ENCODE measurements around the gene NINJ2.
"Not testable (repeated sequence)": the region's sequence is repeated elsewhere in the genome, so short reads cannot be mapped to it uniquely, and the experiment has no call there.

Gene NINJ2, protein sequence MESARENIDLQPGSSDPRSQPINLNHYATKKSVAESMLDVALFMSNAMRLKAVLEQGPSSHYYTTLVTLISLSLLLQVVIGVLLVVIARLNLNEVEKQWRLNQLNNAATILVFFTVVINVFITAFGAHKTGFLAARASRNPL

DNA sequence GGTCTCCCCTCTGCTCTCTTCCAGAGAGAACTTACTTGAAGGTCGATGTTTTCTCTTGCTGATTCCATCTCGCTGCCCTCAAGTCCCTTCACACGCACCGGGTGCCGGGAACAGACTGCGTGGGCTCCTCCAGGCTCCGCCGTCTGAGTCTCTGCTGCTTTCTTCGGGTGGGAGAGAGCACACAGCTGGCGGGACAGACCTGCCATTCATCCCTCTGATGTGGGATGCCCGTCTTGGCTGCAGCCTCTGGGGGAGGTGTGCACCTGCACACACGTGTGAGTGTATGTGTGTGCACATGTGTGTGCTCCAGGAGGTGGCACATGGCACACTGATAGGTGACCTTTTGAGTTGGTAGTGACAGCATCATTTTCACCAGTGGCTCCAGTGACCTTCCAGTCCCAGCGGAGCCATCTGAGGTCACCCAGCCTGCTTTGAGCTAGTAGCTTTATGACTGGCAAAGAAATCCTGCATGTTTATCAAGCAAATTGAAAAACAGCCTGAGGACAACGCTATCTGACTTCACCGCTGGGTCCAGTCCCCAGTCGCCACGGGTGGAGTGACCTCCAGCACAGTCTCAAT is at the start of gene NINJ2:
Gene NINJ2, minus strand, starts transcription at position 153 of the 579 bp plus-strand sequence. Its CDS starts 85 bp downstream, at position 68.
- DNase-seq (ENCODE audit: low spot score), result no peak

DNA sequence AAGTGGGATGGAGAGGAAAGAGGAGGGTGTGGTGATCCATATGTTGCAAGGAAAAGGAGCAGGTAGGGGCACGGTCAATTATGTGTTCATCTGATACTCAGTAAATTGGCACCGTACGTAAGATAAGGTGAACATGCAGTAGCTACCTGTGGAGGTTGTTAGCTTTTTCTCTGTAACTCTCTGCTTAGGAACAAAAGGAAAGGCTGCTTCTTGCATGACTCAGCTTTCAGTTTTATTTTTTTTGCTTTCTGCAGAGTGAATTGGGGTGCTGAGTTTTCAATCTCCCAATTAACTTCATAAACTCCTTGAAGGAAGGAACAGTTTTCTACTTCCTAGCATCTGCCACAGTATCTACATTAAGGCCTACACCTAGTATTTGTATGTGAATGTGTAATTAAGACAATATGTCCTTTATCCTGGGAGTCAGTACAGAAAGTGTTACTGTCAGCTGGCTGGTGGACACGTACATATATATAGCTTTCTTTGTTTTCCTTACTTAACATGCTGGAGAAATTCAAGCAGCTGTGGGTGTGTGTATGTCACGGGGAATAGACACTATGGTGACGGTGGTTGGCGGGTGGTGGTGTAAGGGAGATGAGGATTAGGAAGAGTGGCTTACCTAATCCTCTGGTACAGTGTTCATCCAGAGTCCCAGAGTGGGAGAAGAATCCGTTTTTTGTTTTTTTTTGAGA is 49.1 kb upstream of the NINJ2 start:
- DNase-seq (ENCODE audit: low spot score), result no peak

DNA sequence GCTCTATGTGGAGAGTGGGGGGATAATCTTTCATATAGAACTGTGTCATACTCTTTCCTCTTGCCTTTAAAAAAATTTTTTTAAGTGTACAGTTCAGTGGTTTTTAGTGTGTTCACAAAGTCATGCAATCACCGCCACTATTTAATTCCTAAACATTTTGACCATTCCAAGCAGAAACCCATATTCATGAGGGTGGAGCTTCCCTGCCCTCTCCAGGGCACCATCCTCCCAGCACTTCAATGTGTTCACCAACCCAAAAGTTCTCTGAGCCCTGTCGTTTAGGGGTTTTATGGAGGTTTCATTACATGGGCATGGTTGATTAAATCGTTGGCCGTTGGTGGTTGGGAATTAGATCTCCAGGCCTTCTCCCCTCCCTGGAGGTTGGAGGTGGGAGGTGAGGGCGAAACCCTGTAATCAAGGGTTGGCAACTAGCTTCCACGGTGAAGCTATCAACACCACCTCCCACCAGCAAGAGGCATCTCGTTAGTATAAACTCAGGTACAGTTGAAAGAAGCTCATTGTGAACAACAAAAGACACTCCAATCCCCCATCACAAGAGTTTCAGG is 46.3 kb upstream of the NINJ2 start:
- DNase-seq (ENCODE audit: low spot score), result no peak

DNA sequence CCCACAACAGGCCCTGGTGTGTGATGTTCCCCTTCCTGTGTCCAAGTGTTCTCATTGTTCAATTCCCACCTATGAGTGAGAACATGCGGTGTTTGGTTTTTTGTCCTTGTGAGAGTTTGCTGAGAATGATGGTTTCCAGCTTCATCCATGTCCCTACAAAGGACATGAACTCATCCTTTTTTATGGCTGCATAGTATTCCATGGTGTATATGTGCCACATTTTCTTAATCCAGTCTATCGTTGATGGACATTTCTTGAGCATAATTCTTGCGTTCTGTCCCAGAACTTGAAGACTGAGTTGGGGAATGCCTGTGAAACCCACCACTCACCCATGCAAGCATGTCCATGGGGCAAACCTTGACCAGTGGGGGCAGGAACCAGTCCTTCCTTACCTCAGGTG is 44.8 kb upstream of the NINJ2 start:
- not testable (repeated sequence) for DNase-seq (ENCODE audit: low spot score)

DNA sequence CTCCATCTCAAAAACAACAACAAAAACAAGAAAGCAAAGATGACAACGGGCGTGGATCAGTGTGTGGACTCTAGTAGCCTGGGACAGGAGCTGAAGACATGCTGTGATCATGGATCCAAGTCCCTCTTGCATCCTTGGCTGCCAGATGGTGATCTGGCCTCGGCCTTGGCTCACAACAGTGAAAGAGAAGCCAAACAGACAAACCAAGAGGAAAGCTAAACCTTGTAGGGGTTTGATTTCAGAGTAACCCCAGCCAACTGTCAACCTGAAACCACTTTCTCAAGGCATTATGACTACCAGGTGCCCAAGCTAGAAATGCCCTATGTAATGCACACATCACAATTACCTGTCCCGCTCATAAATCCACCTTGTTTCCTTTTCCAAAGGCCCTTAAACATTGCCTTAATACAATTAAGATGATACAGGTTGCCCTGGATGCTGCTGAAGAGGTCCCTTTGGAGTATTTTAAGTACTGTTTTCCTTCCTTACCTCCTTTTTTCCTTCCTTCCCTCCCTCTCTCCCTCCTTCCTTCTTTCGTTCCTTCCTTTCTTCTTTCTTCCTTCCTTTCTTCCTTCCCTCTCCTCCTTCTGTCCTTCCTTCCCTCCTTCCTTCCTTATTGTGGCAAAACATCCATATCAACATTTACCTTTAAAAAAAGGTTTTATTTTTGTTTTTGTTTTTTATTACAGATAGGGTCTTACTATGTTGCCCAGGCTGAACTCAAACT is 41.4 kb upstream of the NINJ2 start:
- no peak for DNase-seq (ENCODE audit: low spot score)

DNA sequence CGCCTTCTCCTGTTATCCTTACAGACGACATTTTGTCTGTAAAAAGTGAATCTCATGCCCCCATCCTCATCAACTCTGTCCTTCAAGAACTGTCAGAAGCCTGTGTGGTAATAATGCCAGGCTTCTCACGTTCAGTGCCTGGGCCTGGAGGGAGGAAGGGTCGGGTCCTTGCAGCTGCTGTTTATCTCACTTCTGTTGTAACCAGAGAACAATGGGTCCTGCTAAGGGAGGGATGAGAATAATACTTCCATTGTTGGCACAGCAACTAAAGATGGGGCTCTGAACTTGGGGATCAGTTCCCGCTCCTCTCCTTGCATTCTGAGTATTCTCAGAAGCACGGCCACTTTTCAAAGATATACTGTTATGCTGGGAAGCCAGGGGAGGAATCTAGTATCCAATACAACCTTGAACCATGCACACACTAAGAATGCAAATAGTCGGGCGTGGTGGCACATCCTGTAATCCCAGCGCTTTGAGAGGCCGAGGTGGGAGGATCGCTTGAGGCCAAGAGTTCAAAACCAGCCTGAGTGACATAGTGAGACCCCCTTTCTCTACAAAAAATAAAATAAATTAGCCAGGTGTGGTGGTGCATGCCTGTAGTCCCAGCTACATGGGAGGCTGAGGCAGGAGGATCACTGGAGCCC is 38.8 kb upstream of the NINJ2 start:
- no peak for DNase-seq (ENCODE audit: low spot score)

DNA sequence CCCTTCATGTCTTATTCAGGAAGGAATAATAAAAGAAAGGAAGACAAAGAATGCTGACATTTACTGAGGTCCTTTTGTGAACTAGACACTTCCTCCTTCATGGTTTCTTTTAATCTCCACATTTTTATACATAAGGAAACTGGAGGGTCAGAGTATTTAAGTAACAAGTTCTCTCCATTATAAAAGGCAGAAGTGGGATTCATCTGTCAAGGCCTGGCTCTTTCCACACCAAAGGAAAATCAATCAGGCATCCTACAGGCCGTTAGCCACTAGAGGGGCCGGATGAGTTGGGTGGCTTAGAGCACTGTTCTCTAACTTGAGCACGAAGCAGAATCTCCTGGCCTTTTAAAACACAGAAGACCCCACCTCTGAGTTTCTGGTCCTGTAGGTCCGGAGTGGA is 36.8 kb upstream of the NINJ2 start:
- no peak for DNase-seq (ENCODE audit: low spot score)

DNA sequence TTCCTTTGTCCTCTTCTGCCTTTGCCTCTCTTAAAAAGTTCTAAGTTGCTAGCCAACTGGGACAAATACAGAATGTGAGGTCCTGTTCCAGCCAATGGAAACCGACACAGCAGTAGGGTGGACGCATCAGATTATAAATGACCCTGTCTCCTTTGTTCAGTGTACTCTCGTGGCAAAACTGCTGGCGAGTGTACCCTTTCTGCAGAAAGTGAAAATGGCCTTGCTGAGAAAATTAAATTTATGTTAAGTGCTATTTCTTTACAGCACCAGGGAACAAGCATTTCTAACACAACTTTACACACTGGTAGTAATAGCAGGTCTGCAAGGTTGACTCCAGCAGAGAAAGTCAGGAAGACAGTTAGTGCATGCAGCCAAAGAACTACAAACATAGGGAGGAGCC is 35.0 kb upstream of the NINJ2 start:
- not testable (repeated sequence) for DNase-seq (ENCODE audit: low spot score)

DNA sequence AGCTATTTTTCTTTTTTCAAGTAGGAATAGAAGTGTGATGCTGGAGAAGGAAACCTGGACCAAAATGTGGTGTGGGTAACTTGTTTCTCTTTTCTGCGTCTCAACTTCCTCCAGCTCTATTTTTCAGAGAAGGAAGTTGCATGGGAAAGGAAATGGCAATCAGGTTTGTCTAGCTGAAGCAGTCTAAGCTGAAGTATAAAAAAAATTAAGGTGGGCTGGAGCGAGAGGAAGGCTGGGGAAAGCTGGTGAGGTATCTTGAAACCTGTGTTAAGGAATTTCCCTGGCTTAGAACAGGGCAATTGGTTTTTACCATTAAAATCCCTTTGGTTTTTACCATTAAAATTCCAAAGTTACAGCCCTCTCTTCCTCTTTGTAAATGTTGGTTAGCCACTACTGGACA is 34.2 kb upstream of the NINJ2 start:
- DNase-seq (ENCODE audit: low spot score), result no peak

DNA sequence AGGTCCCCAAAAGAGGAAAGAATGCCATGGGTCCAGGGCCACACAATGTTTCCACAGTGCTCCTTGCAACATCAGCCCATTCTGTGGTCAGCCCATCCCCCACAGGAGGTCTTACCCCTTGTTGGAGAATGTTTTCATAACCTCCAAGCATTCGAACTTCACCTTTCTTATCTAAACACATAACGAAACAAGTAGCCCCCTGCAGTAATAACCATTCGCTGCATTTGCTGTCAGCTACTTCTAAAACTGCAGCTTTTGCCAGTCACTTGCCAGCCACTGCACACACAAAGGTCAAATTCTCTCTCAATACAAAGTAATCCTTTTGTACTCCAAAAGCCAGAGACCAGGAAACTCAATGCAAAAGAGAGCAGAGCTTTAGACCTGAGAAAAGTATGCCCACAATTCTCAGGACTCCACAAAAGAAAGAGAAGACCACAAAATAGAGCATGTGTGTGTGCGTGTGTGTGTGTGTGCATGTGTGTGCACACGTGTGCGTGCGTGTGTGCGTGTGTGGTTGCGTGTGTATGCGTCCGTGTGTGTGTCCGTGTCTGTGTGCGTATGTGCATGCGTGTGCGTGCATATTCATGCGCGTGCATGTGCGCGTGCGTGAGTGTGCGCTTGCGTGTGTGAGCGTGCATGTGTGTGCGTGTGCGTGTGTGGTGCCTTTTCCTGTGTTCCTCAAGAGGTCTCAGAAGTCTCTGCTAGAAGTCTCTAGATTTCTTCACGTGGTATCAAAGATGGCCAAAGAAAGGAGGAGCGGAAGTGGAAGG is 31.7 kb upstream of the NINJ2 start:
- DNase-seq (ENCODE audit: low spot score), result no peak

DNA sequence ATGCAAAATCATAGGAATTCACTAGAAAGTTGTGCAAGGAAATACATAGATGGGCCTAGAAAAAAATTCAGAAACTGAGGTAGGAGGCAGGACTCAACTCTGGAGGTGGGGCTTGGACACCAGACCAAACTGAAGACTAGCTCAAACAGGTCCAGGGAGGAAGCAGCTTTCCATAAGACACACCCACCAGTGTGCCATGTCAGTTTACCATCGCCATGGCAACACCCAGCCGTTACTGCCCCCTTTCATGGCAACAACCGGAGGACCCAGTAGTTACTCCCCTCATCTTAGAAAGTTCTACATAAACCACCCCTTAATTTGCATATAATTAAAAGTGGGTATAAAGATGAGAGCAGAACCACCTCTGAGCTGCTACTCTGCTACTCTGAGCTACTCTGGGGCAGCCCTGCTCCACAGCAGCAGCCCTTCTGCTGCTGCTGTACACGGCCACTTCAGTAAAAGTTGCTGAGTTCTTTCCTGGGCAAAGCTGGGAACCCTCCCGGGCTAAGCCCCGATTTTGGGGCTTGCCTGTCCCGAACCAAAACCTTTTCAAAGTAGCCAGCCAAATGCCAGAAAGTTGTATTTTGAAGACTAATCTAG is 30.8 kb upstream of the NINJ2 start:
- DNase-seq (ENCODE audit: low spot score), result no peak

DNA sequence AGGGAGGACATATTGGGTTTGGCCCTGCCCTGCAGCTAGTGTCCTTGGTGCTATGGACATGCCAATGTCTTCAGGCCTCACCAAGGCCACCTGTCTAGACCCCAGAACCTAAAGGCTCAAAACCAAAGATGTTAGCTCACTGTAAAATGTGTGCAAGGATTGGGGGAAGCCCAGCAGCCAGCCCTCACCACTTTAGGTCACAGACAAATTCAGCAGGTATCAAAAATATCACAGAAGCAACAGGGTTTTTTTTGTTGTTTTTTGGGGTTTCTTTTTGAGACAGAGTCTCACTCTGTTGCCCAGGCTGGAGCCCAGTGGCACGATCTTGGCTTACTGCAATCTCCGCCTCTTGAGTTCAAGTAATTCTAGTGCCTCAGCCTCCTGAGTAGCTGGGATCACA is 29.0 kb upstream of the NINJ2 start:
- no peak for DNase-seq (ENCODE audit: low spot score)

DNA sequence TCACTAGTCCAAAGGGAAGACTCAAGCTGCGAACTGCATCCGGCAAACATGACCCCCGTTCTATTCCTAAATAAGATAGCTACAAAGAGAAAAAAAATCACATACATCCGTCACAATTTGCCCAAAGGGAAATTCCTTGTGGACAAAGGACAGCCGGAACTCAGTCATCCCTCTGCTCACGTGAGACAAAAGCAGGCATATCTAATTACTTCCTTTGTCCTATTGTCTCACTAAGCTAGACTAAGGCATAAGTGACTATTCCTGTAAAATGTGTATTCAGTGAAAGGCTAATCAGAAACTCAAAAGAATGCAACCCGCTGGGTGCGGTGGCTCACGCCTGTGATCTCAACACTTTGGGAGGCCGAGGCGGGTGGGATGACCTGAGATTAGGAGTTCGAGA is 27.2 kb upstream of the NINJ2 start:
- DNase-seq (ENCODE audit: low spot score), result no peak

DNA sequence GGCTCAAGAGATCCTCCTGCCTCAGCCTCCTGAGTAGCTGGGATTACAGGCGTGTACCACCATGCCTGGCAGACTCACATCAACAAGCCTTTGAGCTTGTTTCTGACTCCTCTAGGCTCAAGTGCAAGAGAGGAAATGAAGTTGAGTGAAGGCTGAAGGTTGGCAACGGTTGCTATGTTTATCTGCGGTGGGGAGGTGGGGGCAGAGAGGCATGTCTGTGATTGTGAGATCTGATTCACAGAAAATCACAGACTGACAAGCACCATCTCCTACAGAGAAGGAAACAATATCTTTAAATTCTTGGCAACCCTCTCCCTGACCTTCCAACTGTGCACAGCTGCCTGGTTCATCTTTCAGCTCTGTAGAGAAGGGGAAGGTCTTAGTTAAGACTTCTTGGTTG is 22.1 kb upstream of the NINJ2 start:
- DNase-seq (ENCODE audit: low spot score), result no peak

DNA sequence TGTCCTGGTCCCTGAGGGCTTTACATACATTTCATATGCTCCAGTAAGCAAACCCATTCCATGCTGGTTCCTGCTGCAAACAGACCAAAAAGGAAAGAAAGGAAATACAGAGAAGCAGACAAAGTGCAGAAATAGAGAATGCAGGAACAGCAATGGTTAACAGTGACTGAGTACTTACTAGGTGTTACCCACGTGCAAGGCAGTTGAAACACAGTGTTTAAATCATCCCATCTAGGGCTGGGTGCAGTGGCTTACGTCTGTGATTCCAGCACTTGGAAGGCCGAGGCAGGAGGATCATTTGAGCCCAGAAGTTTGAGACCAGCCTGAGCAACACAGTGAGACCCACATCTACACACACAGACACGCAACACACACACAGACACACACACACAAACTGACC is 21.2 kb upstream of the NINJ2 start:
- no peak for DNase-seq (ENCODE audit: low spot score)

DNA sequence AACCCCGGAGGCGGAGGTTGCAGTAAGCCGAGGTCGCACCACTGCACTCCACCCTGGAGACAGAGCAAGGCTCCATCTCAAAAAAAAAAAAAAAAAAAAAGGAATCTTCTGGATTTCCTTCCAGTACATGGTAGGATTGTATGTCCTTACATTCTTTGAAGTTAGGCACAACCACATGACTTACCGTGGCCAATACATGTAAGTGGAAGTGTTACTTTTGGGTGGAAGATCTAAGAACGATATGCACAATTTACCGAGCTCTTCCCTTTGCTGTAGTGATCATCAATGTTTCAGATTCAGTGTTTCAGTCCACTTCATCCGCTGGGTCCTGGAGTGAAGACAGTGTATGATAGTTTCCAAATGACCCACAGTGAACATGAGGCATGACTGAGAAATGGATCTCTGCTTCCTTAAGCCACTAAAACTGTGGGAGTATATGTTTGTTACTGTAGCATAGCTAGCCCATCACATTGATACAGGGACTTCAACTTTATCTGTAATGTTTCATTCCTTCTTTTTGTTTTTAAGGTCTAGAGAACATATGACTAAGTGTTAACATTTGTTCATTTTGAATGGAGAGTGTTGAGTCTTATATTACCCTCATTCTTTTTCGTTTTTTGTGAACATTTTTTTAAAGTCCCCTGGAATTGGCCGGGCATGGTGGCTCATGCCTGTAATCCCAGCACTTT is 18.5 kb upstream of the NINJ2 start:
- no peak for DNase-seq (ENCODE audit: low spot score)

DNA sequence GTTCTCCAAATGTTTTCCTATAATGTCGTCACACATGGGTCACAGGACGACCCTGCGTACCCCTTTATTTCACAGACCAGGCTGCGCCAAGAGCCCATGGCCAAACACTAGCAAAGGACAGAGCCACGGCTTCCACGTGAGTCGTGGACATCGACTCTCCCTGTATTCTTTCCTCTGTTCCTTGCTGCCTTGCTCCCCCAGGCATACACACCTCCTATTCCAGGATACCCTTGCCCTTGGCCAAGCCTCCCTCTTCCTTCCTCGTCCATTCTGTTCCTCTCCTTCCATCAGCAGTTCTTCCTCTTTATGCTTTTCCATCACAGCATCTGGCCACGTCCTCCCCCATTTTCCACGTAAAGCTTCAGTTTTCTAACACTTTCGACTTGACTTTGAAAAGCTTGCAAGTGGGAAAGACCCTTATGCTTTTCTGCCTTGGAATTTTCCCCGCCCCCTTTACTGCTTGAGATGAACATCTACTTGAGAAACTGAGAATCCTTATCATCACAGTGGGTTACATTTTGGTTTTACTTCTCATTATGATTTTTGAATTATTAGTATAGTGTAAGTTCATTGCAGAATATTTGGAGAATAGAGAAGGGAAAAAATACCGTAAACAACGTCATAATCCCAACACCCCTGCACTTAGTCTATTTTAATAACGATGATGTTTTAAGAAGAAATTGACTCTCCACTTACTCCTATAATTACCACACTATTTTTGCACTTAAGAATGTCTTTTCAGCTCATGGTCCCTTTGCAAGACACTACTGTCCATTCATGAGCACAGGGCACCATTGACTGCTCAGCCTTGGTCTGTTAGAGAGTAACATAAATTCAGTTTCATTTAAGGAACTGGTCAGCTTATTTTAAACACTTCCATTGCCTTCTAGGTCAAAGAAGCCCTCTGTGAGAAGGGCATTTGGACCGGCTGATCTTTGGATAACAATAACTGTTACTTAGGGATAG is 15.8 kb upstream of the NINJ2 start:
- DNase-seq (ENCODE audit: low spot score), result no peak

DNA sequence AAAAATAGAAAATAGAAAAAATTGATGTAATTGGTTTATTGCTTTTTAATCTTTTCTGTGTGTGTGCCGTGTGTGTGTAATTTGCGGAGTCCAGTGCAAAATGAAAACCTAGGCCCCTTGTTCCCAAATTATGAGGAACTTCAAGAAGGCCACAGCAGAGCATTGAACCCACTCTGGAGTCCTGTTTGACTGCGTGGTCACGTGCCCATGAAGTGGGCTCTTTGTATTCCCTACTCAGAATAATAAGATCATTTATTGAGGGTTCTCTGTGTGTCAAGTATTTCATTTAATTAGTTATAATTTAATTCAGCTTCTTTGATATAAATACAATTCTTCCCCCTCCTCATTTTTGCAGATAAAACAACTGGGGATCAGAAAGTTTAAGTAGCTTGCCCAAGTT is 12.3 kb upstream of the NINJ2 start:
- DNase-seq (ENCODE audit: low spot score), result no peak

DNA sequence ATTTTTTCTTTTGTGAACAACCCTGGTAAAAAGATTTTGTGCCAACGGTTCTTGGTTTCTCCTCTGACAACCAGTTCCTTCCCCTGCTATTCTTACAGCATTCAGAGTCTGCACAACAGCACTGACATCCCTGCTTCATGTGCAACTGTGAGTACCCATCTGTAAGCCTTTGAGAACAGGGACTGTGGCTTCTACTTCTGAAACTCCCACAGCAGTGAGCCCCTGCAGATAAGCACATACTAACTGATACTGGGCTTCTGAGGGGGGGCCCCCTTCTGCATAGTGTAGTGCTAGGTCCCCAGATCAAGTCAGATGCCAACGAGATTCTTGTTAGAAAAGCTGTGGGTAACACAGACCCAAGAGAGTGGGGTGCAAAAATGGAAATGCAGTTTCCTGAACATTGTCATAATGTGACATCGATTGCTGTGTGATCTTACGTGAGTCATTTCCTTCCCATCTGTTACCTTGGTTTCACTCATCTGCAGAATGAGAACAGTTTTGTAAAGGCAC is 11.1 kb upstream of the NINJ2 start:
- DNase-seq (ENCODE audit: low spot score), result no peak

All from hematopoietic multipotent progenitor cell treated with erythropoietin and hydrocortisone succinate and interleukin-3 and kit ligand, for 17 days (in vitro differentiated cells).